Measurements from ENCODE around the gene FNIP2.

GRCh38 chr4:158728236-158728635 is 40.6 kb upstream of the FNIP2 start:
- TF ChIP-seq CTCF (IDR thresholded peaks at IDR 0.05) (no peak), POLR2A (IDR thresholded peaks at IDR 0.05) (no peak), POLR2AphosphoS5 (IDR thresholded peaks at IDR 0.05) (no peak)

Measured in prostate gland (tissue), 2 donors.